Esophagus mucosa (tissue), 1 donor: Measurements from ENCODE around the gene S100A12. TPM values are rescaled to one million over a fixed set of nuclear protein-coding genes. Genes with fewer than 3 reads are reported as not detected.

Source experiments
- ATAC-seq: fragments of 200-7000 bp; cut with Tn5 transposase; one replicate; pipeline ENCODE4 v1.9.1; 2020
- total RNA-seq: library from RNA; stranded (reverse); gene quantifications from one replicate; pipeline ENCODE4 v1.2.4, GENCODE V29; 2023
- donor health status: DM: yes; HTN: yes; CAD: no.

S100A12 gene
- total RNA-seq, 1 donor from 2014 or later = 65.2 TPM

GRCh38 chr1:153365696-153366095 is 9.7 kb downstream of the S100A12 start:
- no peak for ATAC-seq

- ATAC-seq = peak; percentile 64
Measured at GRCh38 chr1:153364766-153365666, 10.4 kb downstream of the S100A12 start.

DNA sequence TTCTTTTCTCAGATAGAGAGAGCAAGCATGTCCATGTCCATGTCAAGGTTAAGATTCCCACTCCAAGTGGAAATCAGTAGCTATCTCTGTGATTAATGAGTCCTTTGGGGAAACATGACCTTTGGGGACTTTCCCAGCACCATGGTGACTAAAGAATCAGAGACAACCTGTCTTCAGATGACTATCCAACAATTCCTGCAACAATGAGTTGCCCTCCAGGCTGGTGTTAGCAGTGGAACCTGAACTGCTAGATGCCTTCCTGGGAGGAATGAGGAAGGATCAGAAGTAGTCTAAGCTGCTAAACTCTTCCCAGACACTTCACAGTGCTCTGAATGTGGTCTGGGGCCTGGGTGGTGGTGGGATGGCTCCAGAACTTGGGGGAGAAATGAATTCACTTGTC is 11.3 kb downstream of the S100A12 start:
- ATAC-seq = peak; percentile 37

GRCh38 chr1:153363641-153364040 is 11.8 kb downstream of the S100A12 start:
- no peak for ATAC-seq

DNA sequence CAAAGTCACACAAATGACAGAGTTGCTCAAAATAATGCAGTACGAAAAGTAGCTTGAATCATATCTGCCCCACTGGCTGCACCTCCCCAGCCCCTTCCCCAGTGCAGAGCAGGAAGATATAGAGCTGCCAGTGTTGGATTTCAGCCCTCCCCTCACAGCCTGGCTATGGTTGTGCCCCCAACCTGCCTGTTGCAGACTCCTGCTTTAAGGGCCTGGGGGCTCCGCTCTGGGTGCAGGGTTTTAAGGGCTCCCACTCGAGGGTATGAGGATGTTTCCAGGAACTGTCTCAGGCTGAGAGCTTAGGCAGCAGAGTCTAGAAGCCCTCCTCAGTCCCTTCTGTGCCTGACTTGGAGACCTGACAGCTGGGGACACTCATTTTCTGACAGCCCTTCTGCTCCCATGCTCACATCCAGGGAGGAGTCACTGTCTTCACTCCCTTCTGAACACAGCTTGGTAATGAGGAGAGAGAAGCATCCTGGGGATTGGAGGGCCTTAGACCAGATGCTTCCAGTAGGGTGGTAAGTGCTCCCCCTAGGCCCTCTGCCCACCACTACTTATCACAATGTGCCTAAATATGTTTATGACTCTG is 13.1 kb downstream of the S100A12 start:
- ATAC-seq = no peak

DNA sequence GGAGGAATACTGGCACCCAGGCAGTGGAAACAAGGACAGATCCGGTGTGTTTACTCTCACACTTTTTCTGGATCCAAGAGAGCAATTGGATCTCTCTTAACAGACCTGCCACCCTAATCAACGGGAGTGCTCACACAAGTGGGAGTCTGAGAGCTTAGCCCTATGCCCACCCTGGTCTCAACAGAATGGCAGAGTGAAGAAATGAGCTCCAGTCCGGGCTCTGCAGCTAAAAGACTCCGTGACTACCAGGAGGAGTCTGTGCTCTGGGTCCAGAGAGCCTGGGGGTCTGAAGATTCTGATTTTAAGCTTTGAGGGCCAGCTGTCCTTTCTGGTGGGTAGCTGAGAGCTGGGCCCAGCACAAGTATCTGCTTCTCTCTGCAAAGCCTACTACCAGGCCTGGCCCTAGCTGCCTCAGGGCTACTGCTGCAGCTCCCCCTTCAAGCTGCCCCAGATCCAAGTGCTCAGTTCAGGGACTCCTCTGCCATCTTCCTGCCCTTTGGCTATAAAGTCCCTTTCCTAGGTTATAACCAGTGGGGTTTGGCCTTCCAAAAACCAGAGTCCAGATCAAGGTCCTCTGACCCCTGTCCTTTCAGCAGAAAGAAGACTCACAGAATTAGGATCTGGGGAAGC is 13.8 kb downstream of the S100A12 start:
- ATAC-seq = peak; percentile 1

DNA sequence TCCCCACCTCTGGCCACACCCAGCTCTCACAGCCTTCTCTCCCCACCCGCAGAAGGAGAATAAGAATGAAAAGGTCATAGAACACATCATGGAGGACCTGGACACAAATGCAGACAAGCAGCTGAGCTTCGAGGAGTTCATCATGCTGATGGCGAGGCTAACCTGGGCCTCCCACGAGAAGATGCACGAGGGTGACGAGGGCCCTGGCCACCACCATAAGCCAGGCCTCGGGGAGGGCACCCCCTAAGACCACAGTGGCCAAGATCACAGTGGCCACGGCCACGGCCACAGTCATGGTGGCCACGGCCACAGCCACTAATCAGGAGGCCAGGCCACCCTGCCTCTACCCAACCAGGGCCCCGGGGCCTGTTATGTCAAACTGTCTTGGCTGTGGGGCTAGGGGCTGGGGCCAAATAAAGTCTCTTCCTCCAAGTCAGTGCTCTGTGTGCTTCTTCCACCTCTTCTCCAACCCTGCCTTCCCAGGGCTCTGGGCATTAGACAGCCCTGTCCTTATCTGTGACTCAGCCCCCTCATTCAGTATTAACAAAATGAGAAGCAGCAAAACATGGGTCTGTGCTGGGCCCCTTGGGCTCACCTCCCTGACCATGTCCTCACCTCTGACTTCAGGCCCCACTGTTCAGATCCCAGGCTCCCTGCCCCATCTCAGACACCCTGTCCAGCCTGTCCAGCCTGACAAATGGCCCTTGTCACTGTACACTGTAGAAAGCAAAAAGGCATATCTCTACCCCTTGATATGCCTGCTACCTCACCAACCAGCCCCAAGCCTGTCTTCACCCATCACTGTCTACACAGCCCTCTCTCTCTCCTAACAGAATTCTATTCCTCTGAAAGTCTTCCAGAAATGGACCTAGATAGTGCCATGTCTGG is 14.6 kb downstream of the S100A12 start:
- peak; percentile 17 for ATAC-seq

GRCh38 chr1:153360190-153360589 is 15.2 kb downstream of the S100A12 start:
- peak; percentile 0 for ATAC-seq

GRCh38 chr1:153359241-153359640 is 16.2 kb downstream of the S100A12 start:
- ATAC-seq = peak; percentile 13

- no peak for ATAC-seq
Measured at GRCh38 chr1:153358691-153358975, 16.8 kb downstream of the S100A12 start.

DNA sequence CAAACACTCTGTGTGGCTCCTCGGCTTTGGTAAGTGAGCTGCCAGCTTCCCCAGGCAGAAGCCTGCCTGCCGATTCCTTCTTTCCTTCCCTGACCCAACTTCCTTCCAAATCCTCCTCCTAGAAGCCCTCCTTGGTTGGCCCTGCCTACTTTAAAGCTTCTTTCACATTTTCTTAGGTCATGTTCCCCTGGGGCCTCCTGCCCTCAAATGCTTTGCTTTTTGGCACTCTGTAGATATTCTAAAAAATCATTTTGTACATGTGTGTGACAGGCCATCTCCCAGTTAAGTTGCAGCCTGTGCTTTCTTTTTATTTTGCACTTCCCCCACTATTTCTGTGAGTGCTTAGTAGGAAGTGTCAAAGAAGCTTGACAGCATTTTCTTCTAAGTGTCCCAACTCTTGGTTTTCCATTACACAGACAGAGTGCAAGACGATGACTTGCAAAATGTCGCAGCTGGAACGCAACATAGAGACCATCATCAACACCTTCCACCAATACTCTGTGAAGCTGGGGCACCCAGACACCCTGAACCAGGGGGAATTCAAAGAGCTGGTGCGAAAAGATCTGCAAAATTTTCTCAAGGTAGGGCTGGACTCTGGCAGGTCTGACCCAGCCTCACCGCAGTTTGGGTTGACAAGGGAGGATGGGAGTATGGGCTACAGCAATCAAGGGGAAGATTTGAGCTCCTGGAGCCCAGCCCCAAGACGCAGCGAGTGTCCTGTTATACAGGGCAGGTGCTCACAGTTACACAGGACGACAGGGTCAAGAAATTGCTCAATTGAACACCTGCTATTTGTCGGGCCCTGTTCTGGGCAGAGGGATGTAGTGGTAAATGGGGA is 17.3 kb downstream of the S100A12 start, which contains the start of gene S100A9:
Gene S100A9 (plus strand): TSS at position 2 of the 838 bp plus-strand sequence. CDS start 430 bp downstream, at position 432.
- no peak for ATAC-seq

DNA sequence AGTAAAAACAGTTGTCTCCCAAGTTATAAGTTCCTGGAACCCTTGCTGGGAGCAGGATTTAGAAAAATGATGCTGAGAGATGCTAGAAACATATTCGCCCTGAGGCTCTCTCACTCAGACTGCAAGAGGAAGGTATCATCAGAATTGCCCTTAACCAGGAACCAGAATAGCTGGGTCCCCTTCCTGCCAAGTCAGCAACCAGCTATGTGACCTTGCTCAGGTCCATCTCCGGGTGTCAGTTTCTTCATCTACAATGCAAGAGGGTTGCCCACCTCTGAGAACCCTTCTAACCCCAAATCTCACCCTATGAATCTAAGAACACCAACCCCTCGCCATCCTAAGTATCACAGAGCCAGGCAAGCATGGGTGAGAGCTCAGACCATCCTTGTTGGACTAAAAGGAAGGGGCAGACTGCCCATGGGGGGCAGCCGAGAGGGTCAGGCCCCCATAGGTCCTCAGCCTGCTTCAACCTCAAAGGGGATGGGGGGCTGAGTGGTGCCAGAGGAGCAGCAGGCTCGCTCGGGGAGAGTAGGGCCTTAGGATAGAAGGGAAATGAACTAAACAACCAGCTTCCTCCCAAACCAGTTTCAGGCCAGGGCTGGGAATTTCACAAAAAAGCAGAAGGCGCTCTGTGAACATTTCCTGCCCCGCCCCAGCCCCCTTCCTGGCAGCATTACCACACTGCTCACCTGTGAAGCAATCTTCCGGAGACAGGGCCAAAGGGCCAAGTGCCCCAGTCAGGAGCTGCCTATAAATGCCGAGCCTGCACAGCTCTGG is 18.2 kb downstream of the S100A12 start:
- peak; percentile 60 for ATAC-seq

GRCh38 chr1:153356392-153357075 is 18.9 kb downstream of the S100A12 start:
- ATAC-seq = no peak

- ATAC-seq = peak; percentile 60
Measured at GRCh38 chr1:153355445-153356071, 19.9 kb downstream of the S100A12 start.

DNA sequence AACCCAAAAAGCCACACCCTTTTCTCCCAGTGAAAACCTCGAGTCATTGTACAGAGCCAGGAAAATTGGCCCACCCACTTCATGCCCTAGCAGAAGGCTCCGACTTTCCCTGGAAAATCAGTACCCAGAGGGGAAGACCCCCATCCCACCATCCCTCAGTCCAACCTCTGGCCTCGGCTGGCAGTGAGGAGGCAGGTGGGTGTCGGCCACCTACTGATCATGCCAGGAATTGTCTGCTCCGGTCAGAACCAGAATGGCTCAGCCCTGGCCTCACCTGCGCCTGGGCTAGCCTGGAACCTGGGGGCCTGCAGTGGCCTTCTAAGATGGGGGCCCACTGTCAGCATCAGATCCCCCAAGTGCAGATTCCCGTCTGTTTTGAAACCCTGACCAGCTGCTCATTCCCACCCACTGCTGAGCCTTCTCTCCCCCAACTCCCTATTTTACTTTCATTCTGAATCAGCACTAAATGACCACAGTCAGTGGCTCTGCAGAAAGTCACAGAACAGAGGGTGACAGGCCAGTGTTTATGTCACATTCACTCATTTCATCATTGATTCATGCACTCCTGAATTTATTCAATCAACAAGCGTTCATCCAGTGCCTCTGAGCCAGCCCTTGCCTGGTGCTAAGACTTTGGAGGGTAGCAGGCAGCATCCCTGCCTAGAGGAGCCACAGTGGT is 20.8 kb downstream of the S100A12 start:
- ATAC-seq = no peak

- no peak for ATAC-seq
Measured at GRCh38 chr1:153353226-153353947, 22.0 kb downstream of the S100A12 start.

DNA sequence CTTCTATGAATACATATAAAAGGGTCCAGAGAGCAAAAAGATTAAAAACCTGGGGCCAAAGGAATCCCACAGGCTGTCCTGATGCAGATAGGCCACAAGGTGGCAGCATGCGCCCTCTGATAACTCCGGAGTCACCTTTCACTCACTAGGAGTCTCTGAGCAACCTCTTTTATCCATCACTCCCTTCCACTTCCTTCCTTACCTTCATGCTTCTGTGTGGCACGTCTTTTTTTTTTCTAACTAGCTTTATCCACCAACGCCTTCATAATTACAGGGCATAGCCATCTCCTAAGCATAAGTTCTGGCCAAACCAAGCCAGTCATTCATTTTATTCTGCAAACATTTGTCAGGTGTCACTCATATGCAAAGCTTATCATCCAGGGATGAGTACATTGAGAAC is 22.9 kb downstream of the S100A12 start:
- peak; percentile 39 for ATAC-seq

DNA sequence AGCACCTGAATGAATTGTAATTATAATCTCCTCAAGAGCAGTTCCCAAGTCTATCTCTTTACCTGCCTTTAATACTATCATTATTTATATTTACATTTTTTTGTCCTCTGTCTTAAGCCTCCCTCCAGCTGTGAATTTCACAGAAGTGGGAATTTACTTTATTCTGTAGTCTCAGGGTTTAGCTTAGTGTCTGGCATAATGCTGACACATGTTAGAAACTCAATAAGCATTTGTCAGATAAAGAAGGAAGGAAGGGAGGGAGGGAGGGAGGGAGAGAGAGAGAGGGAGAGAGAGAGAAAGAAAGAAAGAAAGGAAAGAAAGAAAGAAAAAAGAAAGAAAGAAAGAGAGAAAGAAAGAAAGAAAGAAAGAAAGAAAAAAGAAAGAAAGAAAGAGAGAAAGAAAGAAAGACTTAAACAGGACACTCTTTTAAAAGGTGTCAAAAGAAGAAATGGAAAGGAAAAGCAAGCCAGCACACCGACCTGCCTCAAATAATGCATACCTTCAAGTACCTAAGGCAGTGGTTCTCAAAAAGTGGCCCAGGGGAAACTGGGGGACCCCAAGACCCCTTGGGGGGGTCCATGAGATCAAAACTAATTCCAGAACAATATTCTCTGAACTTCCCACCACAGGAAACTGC is 25.0 kb downstream of the S100A12 start:
- no peak for ATAC-seq
